Endothelial cell of umbilical vein (primary cell): Measurements from ENCODE around the gene KIRREL2. TPM values are rescaled to one million over a fixed set of nuclear protein-coding genes. Genes with fewer than 3 reads are reported as not detected.

ENCODE experiments used
- BruUV-seq: library from RNA; stranded (reverse); fragments of 400-500 nt; replicated peaks from 2 replicates; lab custom pipeline; 2021; lab: Mats Ljungman, UMichigan
- CTCF ChIA-PET: fragments of 300-600, 350-600 bp; sonication (Branson Sonifier 250); formaldehyde crosslinking; loops from one replicate; lab custom pipeline; 2021; ENCODE audit warnings: antibody characterized with exemption, inconsistent platforms; lab: Charles Lee
- POLR2A ChIA-PET: fragments of 300-600, 350-600 bp; sonication (Branson Sonifier 250); formaldehyde crosslinking; loops from one replicate; lab custom pipeline; 2021; ENCODE audit warnings: antibody characterized with exemption, inconsistent platforms; lab: Charles Lee
- DNase-seq: peaks from one replicate; pipeline ENCODE4 v3.0.0-alpha.2; 2011; ENCODE audit warnings: low read depth, low spot score
- FAIRE-seq: peaks from 2 replicates; lab custom pipeline; 2011; peaks lifted over from hg19 to GRCh38; lab: Jason Lieb, UNC
- H2AFZ ChIP-seq: 2 replicates; pipeline ENCODE4 v1.6.0; 2012; ENCODE audit warnings: low read depth, low read length, control low read depth, inconsistent platforms
- H3K27ac ChIP-seq: 2 replicates; pipeline ENCODE4 v1.5.1; 2011; ENCODE audit warnings: low read depth, mild to moderate bottlenecking, control low read depth, low read length, moderate library complexity; ENCODE audit not compliant: insufficient read depth
- H3K27me3 ChIP-seq, 2 experiments: 2 replicates each; pipeline versions ENCODE4 v1.6.0 to v1.6.1; 2011; ENCODE audit warnings: low read length in 2 of 2, mixed read lengths in 1 of 2; ENCODE audit not compliant: control insufficient read depth in 2 of 2, insufficient read depth in 2 of 2
- H3K36me3 ChIP-seq, 2 experiments: 2 replicates in 1 of 2; 3 replicates in 1 of 2; pipeline ENCODE4 v1.5.1; 2011; ENCODE audit warnings: low read length in 2 of 2, mild to moderate bottlenecking in 1 of 2, moderate library complexity in 1 of 2; ENCODE audit not compliant: control insufficient read depth in 2 of 2, insufficient read depth in 2 of 2; ENCODE audit errors: extremely low read depth in 1 of 2
- H3K4me1 ChIP-seq: 3 replicates; pipeline ENCODE4 v1.5.1; 2011; ENCODE audit warnings: mild to moderate bottlenecking, low read length; ENCODE audit not compliant: control insufficient read depth, insufficient read depth; ENCODE audit errors: extremely low read depth
- H3K4me2 ChIP-seq: 2 replicates; pipeline ENCODE4 v1.6.1; 2011; ENCODE audit warnings: low read length, control low read depth, mixed read lengths; ENCODE audit not compliant: insufficient read depth
- H3K4me3 ChIP-seq, 3 experiments: fragments of 200-600 bp in 1 of 3; sonication (generic), shearing (Covaris generic) in 1 of 3; replicated peaks in 1 of 3; 2 replicates each; pipeline ENCODE4 v1.5.1; 2011 to 2016; ENCODE audit warnings: control low read depth in 3 of 3, low read length in 3 of 3, mild to moderate bottlenecking in 2 of 3, inconsistent platforms in 1 of 3, low read depth in 1 of 3, moderate library complexity in 1 of 3; ENCODE audit not compliant: insufficient read depth in 1 of 3
- H3K79me2 ChIP-seq: 2 replicates; pipeline ENCODE4 v1.6.0; 2012; ENCODE audit warnings: low read length, inconsistent platforms; ENCODE audit not compliant: control insufficient read depth, insufficient read depth
- H3K9ac ChIP-seq: replicated peaks from 2 replicates; pipeline ENCODE3; 2011; ENCODE audit warnings: low read length, control low read depth; ENCODE audit not compliant: insufficient read depth; ENCODE audit errors: extremely low read depth
- H3K9me1 ChIP-seq: replicated peaks from 3 replicates; pipeline ENCODE4 v1.6.0; 2011; ENCODE audit warnings: mild to moderate bottlenecking, low read length; ENCODE audit not compliant: control insufficient read depth, insufficient read depth; ENCODE audit errors: extremely low read depth
- H3K9me3 ChIP-seq: replicated peaks from 2 replicates; pipeline ENCODE4 v1.5.1; 2012; ENCODE audit warnings: low read length, inconsistent platforms; ENCODE audit not compliant: control insufficient read depth, insufficient read depth
- H4K20me1 ChIP-seq: replicated peaks from 2 replicates; pipeline ENCODE3; 2011; ENCODE audit warnings: mild to moderate bottlenecking, low read length; ENCODE audit not compliant: control insufficient read depth, insufficient read depth; ENCODE audit errors: extremely low read depth
- EZH2 ChIP-seq: IDR thresholded peaks from 2 replicates; pipeline ENCODE4 v1.6.1; 2012; ENCODE audit warnings: borderline replicate concordance, low read depth, mild to moderate bottlenecking, moderate library complexity, low read length, inconsistent platforms; ENCODE audit not compliant: severe bottlenecking
- FOS ChIP-seq: IDR thresholded peaks from 2 replicates; pipeline ENCODE4 v1.6.1; 2011; ENCODE audit warnings: mild to moderate bottlenecking, low read length, moderate library complexity, borderline replicate concordance; ENCODE audit not compliant: insufficient read depth
- GATA2 ChIP-seq: IDR thresholded peaks from 2 replicates; pipeline ENCODE4 v1.7.0; 2011; ENCODE audit warnings: low read depth, mild to moderate bottlenecking, moderate library complexity, mixed read lengths, low read length; ENCODE audit not compliant: insufficient read length, insufficient read depth
- JUN ChIP-seq: IDR thresholded peaks from 2 replicates; pipeline ENCODE4 v1.6.1; 2011; ENCODE audit warnings: borderline replicate concordance, low read depth; ENCODE audit not compliant: insufficient read length, insufficient read depth
- MYC ChIP-seq: IDR thresholded peaks from one replicate; pipeline ENCODE4 v1.6.1; 2011; ENCODE audit warnings: mild to moderate bottlenecking, low read depth, low read length
- POLR2A ChIP-seq: IDR thresholded peaks from 2 replicates; pipeline ENCODE4 v1.6.1; 2012; ENCODE audit warnings: low read depth, mild to moderate bottlenecking, control low read depth, low read length
- POLR2AphosphoS5 ChIP-seq: IDR thresholded peaks from 2 replicates; pipeline ENCODE4 v1.6.1; 2012; ENCODE audit warnings: low read depth, mild to moderate bottlenecking, control low read depth, low read length, moderate library complexity; ENCODE audit not compliant: insufficient read depth
- dilution Hi-C: fragments of 300-500 bp; cut with MboI; formaldehyde crosslinking; loops from one replicate; pipeline ENCODE4 v1.15.0; 2019; ENCODE audit warnings: low sequenced_read_pairs; ENCODE audit not compliant: extremely low pct_ligation_motif_present
- intact Hi-C: fragments of 100-400 bp; cut with micrococcal nuclease; formaldehyde crosslinking; loops from one replicate; pipeline ENCODE4 v1.10.0; 2022
- polyA plus RNA-seq, 4 experiments: library from polyadenylated mRNA; depleted of rRNA in 3 of 4; stranded (reverse) in 3 of 4; unstranded in 1 of 4; fragments of >200 nt; gene quantifications; 2 replicates each; pipeline versions ENCODE4 v1.2.1 to v1.2.3, GENCODE V29; 2011 to 2012; ENCODE audit warnings: missing spikeins in 1 of 4
- total RNA-seq: library from RNA; stranded (reverse); gene quantifications from 2 replicates; pipeline ENCODE4 v1.2.3, GENCODE V29; 2021
- TF ChIP-seq, protein P1 (sequence below), 2 donors: IDR thresholded peaks; 1 replicate in 1 of 2; 2 replicates in 1 of 2; pipeline ENCODE4 v1.5.1; 2011; ENCODE audit warnings: low read length in 2 of 2, mild to moderate bottlenecking in 2 of 2, moderate library complexity in 2 of 2, control low read depth in 1 of 2, inconsistent platforms in 1 of 2, low read depth in 1 of 2; ENCODE audit not compliant: insufficient read depth in 1 of 2; ENCODE audit errors: extremely low read depth in 1 of 2
- TF ChIP-seq, protein P2 (sequence below): IDR thresholded peaks from 2 replicates; pipeline ENCODE4 v1.6.1; 2011; ENCODE audit not compliant: insufficient read depth, insufficient read length

The KIRREL2 gene
- total and polyA plus RNA-seq, 2 donors (not counting 3 experiments of a cell fraction or from before 2014, with no cell fraction given), result not detected

DNA sequence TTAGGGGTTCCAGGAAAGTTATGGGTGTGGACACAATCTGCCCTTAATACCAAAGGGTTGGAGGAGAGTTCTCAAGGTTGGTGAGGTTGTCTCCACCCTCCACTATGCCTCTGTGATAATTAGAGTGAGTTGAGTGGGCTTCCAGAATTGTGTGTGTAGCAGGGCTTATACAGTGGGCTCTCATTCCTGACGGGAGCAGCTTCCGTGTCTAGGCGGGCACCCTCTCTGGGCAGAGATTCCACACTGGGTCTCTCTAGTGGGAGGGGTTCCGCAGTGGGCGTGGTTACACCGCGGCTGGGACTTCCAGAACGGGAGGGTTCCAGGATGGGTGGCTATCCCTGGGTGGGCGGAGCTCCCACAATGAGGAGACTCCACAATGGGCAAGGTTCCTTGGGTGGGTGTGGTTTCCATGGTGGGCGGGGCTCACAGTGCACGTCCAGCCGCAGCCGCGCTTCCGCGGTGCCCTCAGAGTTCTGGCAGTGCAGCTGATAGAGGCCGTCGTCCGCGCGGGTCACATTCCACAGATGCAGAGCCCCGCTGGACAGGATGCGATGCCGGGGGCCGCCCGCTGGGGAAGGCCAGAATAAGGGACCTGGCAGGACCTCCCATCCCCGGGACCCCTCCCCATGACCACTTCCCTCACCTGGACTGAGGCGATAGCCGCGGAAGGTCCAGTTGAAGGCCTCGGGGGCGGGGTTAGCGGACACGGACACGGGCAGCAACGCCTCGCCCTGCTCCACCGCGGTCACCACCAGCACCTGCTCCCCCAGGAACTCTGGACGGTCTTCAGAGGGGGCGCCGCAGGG, 12.8 kb upstream of the KIRREL2 start:
- dilution Hi-C loops, result no loop called here
- peaks cover 20 to 30% of the 10 kb centered on the region in 2 experiments for H3K27me3 ChIP-seq
- POLR2A ChIA-PET, result no interaction called here

More for the DNA sequence above, 12.8 kb upstream of the KIRREL2 start:
- Histone ChIP-seq H3K4me2 (no peak overlapping the region), H3K4me1 (no peaks in the 10 kb centered on the region), H3K4me3 (no peak overlapping the region), H3K9ac (no peak overlapping the region), H2AFZ (no peak overlapping the region), H3K9me3 (no peaks in the 10 kb centered on the region), H4K20me1 (no peaks in the 10 kb centered on the region), H3K36me3 (no peaks in the 10 kb centered on the region), H3K9me1 (no peaks in the 10 kb centered on the region), H3K79me2 (no peaks in the 10 kb centered on the region), H3K27ac (no peak overlapping the region)
- CTCF ChIA-PET, result no interaction called here
- intact Hi-C loops, result no loop called here
- FAIRE-seq (no peak), DNase-seq (no peak)
- BruUV-seq, result no TSS peak
- TF ChIP-seq MYC (no peak), POLR2A (no peak), JUN (no peak), FOS (no peak), POLR2AphosphoS5 (no peak), EZH2 (no peak), GATA2 (no peak)
- TF ChIP-seq, protein P1, sequence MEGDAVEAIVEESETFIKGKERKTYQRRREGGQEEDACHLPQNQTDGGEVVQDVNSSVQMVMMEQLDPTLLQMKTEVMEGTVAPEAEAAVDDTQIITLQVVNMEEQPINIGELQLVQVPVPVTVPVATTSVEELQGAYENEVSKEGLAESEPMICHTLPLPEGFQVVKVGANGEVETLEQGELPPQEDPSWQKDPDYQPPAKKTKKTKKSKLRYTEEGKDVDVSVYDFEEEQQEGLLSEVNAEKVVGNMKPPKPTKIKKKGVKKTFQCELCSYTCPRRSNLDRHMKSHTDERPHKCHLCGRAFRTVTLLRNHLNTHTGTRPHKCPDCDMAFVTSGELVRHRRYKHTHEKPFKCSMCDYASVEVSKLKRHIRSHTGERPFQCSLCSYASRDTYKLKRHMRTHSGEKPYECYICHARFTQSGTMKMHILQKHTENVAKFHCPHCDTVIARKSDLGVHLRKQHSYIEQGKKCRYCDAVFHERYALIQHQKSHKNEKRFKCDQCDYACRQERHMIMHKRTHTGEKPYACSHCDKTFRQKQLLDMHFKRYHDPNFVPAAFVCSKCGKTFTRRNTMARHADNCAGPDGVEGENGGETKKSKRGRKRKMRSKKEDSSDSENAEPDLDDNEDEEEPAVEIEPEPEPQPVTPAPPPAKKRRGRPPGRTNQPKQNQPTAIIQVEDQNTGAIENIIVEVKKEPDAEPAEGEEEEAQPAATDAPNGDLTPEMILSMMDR (IDR thresholded peaks at IDR 0.05; ENCODE audit: extremely low read depth in 1 of 2, insufficient read depth in 1 of 2, low read depth in 1 of 2, low read length in 2 of 2), result no peak
- TF ChIP-seq, protein P2, sequence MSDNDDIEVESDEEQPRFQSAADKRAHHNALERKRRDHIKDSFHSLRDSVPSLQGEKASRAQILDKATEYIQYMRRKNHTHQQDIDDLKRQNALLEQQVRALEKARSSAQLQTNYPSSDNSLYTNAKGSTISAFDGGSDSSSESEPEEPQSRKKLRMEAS, result no peak
